ENCODE measurements around the gene LCN12. TPM values are rescaled to one million over a fixed set of nuclear protein-coding genes. Genes with fewer than 3 reads are reported as not detected.

LCN12 gene
- total RNA-seq, 8 experiments from 2014 or later = 0.38 to 4.3 (median 1.2) TPM

DNA sequence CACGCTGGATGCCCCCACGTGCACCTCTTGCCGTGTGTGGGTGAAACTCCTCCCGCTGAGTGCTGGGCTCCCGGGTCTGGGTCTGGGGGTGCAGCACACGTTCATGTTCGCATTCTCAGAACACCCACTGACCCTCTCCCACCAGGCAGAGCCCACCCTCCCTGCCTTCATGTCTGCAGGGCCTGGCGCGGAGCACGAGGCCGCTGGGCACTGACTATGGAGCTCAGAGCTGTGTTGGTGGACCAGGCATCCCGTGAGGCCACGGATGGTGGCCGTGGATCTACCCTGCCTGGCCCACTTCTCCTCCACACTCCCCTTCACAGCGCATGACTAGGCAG lies 8.8 kb downstream of the LCN12 start:
- Histone ChIP-seq H3K4me1 (replicated peaks in 1 of 2) (peaks cover 3 to 12% of the 10 kb centered on the region in 2 donors), H3K27ac (peak overlapping the region in 1 of 2 donors; percentile 29), H3K4me3 (no peak overlapping the region)
- in situ Hi-C loops (cut with MboI; ENCODE audit: low pct_unique_long_range_greater_than_20kb in 2 of 9, low sequenced_read_pairs in 9 of 9, unreplicated experiment in 9 of 9) = no loop called here
- ATAC-seq (replicated peaks in 6 of 8) = no peak
- 89 to 100% methylated on average over 1 to 5 of the region's 15 CpGs; no CpG with 5 or more reads in 8 of the 10 experiments for WGBS, 10 experiments

DNA sequence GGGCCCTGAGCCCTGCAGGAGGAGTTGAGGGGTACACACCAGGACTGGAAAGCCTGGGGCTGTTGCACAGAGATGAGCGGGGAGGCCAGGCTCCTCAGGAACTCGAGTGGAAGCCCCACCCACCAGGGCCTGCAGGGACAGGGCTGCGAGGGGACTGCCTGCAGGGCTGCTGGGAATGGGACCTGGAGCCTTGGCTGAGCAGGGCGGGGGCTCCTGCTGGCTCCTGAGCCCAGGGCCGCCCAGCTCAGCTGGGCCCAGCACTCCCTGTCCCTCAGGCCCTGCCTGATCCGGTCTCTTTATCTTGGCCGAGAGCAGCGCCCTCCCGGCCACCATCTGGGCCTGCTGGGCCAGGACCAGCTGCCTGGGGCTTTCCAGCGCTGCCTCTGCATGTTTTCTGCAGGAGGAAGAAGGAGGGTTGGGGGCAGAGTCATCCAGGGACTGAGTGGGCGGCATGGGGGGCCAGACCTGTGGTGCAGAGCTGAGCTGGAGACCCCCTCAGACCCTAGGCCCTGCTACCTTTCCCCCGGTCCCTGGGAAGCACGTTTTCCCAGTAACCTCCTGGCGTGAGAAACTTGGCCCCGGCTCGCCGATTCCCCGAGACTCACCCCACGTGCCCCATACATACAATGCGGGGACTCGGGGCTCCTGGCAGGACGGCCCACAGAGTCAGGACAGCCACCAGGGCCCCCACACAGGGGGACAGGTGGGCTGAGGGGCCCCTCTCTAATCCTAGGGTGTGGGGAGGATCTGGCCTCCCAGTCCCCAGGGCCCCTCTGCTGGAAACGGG lies 9.4 kb downstream of the LCN12 start:
- peak; percentile 26 to 91 (median 75) for ATAC-seq (replicated peaks in 6 of 8)
- H3K27ac ChIP-seq = peak overlapping the region in 1 of 2 donors; percentile 29
- in situ Hi-C loops (cut with MboI; ENCODE audit: low pct_unique_long_range_greater_than_20kb in 2 of 9, low sequenced_read_pairs in 9 of 9, unreplicated experiment in 9 of 9) = no loop called here
- 40 to 100% (median 51%) methylated on average over 1 to 8 of the region's 23 CpGs; no CpG with 5 or more reads in 5 of the 10 experiments for WGBS, 10 experiments
- no peak overlapping the region for H3K4me3 ChIP-seq
- peaks cover 8 to 17% of the 10 kb centered on the region in 2 donors for H3K4me1 ChIP-seq (replicated peaks in 1 of 2)

DNA sequence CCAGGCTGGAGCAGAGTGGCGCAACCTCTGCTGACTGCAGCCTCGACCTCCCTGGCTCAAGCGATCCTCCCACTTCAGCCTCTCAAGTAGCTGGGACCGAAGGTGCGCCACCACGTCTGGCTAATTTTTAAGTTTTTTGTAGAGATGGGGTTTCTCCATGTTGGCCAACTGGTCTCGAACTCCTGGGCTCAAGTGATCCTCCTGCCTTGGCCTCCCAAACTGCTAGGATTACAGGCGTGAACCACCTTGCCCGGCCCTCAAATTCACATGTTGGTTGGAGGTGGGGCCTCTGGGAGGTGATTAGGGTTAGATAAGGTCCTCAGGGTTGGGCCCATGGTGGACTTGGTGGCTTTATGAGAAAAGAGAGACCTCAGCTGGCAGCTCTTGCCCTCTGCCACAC lies 10.1 kb downstream of the LCN12 start:
- Histone ChIP-seq H3K4me3 (no peak overlapping the region), H3K27ac (no peak overlapping the region), H3K4me1 (replicated peaks in 1 of 2) (peaks cover 10 to 18% of the 10 kb centered on the region in 2 donors)
- no peak for ATAC-seq (replicated peaks in 6 of 8)
- 90 to 100% (median 91%) methylated on average over 2 to 4 of the region's 9 CpGs; no CpG with 5 or more reads in 7 of the 10 experiments for WGBS, 10 experiments
- in situ Hi-C loops (cut with MboI; ENCODE audit: low pct_unique_long_range_greater_than_20kb in 2 of 9, low sequenced_read_pairs in 9 of 9, unreplicated experiment in 9 of 9) = no loop called here

DNA sequence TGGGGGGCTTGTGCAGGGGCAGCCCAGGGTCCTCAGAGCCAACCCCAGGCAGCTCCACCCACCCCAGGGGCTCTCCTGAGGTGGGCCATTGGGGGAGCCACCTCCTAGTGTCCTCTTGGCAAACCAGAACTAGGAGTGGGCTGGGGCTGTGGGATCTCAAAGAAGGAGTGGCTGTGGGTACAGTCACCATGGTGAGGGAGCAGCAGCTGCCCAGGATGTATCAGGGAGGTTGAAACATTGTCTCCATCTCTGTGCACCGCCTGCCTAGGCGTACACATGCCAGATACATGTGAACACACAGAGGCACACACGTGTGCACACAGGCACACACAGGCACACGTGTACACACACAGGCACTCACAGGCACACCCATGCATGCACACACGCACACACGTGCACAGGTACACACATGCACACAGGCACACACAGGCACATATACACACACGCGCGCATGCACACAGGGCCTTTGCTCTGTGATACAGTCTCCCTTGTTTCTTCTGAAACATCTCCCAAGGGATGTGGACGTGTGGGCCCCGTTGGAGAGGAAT lies 10.7 kb downstream of the LCN12 start:
- Histone ChIP-seq H3K4me1 (replicated peaks in 1 of 2) (peaks cover 10 to 18% of the 10 kb centered on the region in 2 donors), H3K4me3 (no peak overlapping the region), H3K27ac (no peak overlapping the region)
- in situ Hi-C loops (cut with MboI; ENCODE audit: low pct_unique_long_range_greater_than_20kb in 2 of 9, low sequenced_read_pairs in 9 of 9, unreplicated experiment in 9 of 9) = no loop called here
- WGBS, 10 experiments = 63 to 90% methylated on average over 2 to 4 of the region's 11 CpGs; no CpG with 5 or more reads in 8 of the 10 experiments
- ATAC-seq (replicated peaks in 6 of 8) = peak in 1 of 8 experiments; percentile 43

DNA sequence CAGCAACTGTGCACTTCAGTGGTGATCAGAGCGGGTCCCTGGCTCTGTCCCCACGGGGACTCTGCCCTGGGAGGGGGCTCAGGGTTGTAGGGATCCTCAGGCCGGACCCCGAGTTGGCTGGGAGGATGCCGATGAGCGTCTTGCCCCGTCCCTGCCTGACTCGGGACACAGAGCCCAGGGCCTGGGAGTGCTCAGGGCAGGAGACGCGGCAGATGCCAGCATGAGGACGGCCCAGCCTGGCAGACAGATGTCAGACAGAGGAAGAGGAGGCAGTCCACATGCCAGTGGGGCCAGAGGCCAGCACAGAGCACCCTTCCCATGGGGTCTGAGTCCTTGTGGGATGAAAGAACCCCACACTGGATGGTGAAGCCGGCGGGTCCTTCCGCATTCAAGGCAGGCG lies 11.3 kb downstream of the LCN12 start:
- Histone ChIP-seq H3K27ac (no peak overlapping the region), H3K4me1 (replicated peaks in 1 of 2) (peaks cover 16 to 23% of the 10 kb centered on the region in 2 donors), H3K4me3 (no peak overlapping the region)
- in situ Hi-C loops (cut with MboI; ENCODE audit: low pct_unique_long_range_greater_than_20kb in 2 of 9, low sequenced_read_pairs in 9 of 9, unreplicated experiment in 9 of 9) = no loop called here
- ATAC-seq (replicated peaks in 6 of 8) = no peak
- 64 to 90% (median 83%) methylated on average over 2 to 8 of the region's 15 CpGs; no CpG with 5 or more reads in 4 of the 10 experiments for WGBS, 10 experiments

DNA sequence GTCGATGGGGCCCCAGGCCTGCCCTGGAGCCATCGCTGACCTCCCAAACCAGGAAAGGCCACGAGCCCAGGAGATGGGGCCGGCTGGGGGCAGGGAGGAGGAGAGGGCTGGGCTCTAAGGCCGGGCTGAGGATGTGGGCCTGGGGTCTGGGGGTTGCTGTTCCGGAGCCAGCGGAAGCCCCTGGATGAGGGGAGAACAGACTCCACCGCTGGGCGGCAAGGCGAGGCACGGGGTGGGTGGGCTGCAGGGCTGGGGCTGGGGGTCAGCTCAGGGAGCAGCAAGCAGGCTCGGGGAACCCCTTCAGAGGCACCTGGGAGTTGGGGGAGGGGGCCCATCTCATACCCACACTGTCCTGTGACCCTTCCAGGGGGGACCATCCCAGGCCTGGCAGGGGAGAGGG lies 11.7 kb downstream of the LCN12 start:
- WGBS, 10 experiments = 86% methylated on average over 1 of the region's 12 CpGs; no CpG with 5 or more reads in 9 of the 10 experiments
- in situ Hi-C loops (cut with MboI; ENCODE audit: low pct_unique_long_range_greater_than_20kb in 2 of 9, low sequenced_read_pairs in 9 of 9, unreplicated experiment in 9 of 9) = no loop called here

DNA sequence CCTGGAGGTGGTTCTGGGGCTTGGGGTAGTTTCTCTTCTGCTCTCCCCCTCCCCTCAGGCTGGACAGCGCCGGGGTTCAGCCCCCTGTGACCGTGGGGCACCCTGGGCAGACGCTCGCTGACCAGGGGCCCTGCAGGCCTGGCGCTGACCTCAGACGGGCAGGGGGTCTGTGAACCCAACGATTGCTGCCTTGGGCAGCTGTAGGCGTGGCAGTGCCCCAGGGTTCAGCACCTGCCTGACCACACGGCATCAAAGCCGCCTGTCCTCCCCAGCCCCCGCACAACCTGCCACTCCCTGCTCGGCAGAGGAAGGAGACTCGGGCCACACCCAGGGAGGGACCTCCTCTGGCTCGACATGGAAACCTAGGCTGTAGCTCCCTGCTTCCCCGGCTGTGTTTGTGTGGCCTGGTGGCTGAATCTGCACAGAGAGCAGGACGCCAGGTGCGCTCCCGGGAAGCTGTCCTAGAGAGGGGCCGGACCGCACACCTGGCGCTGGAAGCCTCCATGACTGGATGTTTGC lies 12.2 kb downstream of the LCN12 start:
- Histone ChIP-seq H3K27ac (no peak overlapping the region), H3K4me1 (replicated peaks in 1 of 2) (peaks cover 20 to 28% of the 10 kb centered on the region in 2 donors), H3K4me3 (no peak overlapping the region)
- ATAC-seq (replicated peaks in 6 of 8) = peak in 3 of 8 experiments; percentile 6 to 60 (median 31)
- WGBS, 10 experiments = 0 to 100% (median 60%) methylated on average over 1 to 13 of the region's 22 CpGs; no CpG with 5 or more reads in 6 of the 10 experiments
- in situ Hi-C loops (cut with MboI; ENCODE audit: low pct_unique_long_range_greater_than_20kb in 2 of 9, low sequenced_read_pairs in 9 of 9, unreplicated experiment in 9 of 9) = no loop called here

More for the DNA sequence above, 11.7 kb downstream of the LCN12 start:
- Histone ChIP-seq H3K4me1 (replicated peaks in 1 of 2) (peaks cover 18 to 27% of the 10 kb centered on the region in 2 donors), H3K27ac (no peak overlapping the region), H3K4me3 (no peak overlapping the region)
- no peak for ATAC-seq (replicated peaks in 6 of 8)

DNA sequence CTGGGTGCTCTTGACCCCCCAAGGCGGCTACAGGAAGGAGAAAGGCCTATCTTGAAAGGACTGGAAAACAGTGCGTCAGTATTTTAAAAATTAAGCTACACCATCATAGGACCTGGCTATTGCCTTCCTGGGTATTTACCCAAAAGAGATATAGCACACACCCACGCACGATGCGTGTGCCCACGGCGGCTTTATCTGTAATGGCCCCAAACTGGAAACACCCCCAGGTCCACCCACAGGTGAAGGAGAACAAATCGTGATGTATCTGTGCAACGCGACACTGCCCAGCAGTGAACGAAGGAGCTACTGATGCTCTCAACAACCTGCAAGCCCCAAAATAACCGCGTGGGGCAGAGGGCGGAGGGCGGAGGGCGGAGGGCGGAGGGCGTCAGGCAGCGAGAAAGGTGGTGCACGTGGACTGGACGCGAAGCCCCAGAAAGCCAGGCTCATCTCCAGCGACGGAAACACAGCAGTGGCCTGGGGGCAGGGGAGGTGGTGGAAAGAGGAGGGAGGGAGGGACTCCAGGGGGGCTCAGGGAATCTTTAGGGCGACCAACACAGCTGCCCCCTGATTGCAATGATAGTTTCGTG lies 12.9 kb downstream of the LCN12 start:
- ATAC-seq (replicated peaks in 6 of 8) = no peak
- H3K4me3 ChIP-seq = no peak overlapping the region
- in situ Hi-C loops (cut with MboI; ENCODE audit: low pct_unique_long_range_greater_than_20kb in 2 of 9, low sequenced_read_pairs in 9 of 9, unreplicated experiment in 9 of 9) = no loop called here
- 43 to 100% (median 81%) methylated on average over 1 to 8 of the region's 26 CpGs; no CpG with 5 or more reads in 3 of the 10 experiments for WGBS, 10 experiments
- no peak overlapping the region for H3K27ac ChIP-seq
- peaks cover 20 to 29% of the 10 kb centered on the region in 2 donors for H3K4me1 ChIP-seq (replicated peaks in 1 of 2)

DNA sequence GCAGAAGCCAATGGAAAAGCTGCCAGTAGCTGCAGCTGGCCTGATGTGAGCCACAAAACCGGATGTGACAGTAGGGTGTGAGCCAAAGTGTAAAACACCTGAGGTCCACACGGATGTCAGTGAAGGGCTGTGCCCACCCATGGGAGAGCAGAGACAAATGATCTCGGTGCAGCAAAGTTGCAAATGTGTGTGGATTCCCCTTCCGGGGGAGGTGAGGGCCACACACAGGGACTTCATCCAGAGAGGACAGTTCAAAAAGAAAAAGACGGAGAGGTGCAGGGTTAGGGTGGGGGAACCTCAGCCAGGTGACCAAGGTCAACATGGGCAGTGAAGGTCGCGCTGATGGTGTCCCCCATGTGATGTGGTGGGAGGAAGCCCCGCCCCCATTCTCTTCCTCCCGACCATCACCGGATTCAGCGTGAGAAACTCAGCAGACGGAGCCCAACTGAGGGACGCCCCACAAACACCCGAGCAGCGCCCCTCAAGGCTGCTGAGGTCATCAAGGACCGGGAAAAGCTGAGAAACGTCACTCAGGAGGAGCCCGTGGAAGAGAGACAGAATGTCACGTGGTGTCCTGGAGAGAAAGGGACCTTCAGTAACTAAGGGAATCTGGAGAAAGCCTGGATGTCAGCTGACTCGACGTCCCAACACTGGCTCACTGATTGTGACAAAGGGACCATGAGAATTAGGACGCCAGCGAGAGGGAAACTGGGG lies 13.9 kb downstream of the LCN12 start:
- H3K4me1 ChIP-seq (replicated peaks in 1 of 2) = peaks cover 20 to 28% of the 10 kb centered on the region in 2 donors
- in situ Hi-C loops (cut with MboI; ENCODE audit: low pct_unique_long_range_greater_than_20kb in 2 of 9, low sequenced_read_pairs in 9 of 9, unreplicated experiment in 9 of 9) = no loop called here
- WGBS, 10 experiments = 4 to 100% (median 21%) methylated on average over 2 to 15 of the region's 23 CpGs; no CpG with 5 or more reads in 1 of the 10 experiments
- peak; percentile 5 to 84 (median 73) for ATAC-seq (replicated peaks in 6 of 8)
- no peak overlapping the region for H3K4me3 ChIP-seq
- no peak overlapping the region for H3K27ac ChIP-seq

DNA sequence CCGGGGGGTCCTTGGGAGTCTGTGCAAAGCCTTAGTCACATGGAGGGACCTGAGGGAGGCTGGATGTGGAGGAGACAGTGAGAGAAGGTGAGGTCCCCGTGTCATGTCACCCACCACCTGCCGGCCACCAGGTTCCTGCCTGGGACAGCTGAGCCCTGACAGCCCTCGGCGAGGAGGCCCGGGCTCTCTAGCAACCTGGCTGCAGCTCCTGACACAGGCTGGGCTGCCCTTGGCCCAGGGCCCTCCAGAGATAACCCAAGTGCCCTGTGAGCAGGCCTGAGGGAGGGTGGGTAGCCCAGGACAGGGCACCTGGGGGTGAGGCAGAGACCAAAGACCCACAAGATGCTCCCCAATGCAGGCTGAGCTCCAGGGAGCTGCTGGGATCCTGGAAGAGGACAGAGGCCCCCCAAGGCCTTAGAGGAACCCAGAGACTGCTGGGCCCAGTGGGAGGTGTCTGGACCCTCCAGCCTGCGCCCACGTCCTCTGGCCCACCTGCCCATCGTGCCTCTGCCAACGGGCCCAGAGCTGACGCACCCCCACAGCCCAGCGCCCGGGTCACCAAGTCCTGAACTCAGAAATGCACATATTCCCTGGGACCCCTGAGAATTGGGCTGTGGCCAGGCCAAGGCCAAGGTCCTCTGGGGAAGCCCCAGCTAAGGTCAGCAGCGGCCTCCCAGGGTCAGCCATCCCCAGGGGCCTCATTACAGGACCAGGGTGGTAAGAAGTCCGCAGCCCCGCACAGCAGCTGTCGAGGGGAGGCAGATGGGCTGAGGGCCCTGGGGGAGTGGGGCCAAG lies 16.5 kb downstream of the LCN12 start:
- in situ Hi-C loops (cut with MboI; ENCODE audit: low pct_unique_long_range_greater_than_20kb in 2 of 9, low sequenced_read_pairs in 9 of 9, unreplicated experiment in 9 of 9) = no loop called here
- ATAC-seq (replicated peaks in 6 of 8) = no peak
- WGBS, 10 experiments = 100% methylated on average over 4 of the region's 17 CpGs; no CpG with 5 or more reads in 9 of the 10 experiments
- no peak overlapping the region for H3K4me3 ChIP-seq
- H3K4me1 ChIP-seq (replicated peaks in 1 of 2) = peaks cover 20 to 21% of the 10 kb centered on the region in 2 donors
- H3K27ac ChIP-seq = peak overlapping the region in 1 of 2 donors; percentile 45

DNA sequence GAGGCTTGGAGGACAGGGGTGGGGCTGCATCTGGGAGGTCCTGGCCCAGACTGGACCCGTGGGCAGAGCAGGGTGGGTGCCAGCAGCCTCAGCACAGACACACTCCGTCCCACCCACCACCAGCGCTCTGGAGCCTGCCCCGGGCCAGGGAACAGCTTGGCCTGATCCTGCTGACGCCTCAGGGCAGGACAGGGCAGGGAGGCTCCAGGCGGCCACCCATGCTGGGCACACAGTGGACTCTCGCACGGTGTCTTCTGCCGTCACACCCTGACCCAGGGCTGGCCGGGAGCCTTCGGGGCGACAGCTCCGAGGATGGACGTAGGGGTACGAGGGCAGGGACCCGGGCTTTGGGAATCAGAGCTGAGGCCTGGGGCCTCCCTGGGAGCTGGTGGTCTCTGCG lies 17.1 kb downstream of the LCN12 start:
- WGBS, 10 experiments = 7 to 100% (median 82%) methylated on average over 3 to 7 of the region's 17 CpGs; no CpG with 5 or more reads in 7 of the 10 experiments
- peak in 3 of 8 experiments; percentile 25 to 65 (median 49) for ATAC-seq (replicated peaks in 6 of 8)
- H3K27ac ChIP-seq = no peak overlapping the region
- H3K4me3 ChIP-seq = no peak overlapping the region
- in situ Hi-C loops (cut with MboI; ENCODE audit: low pct_unique_long_range_greater_than_20kb in 2 of 9, low sequenced_read_pairs in 9 of 9, unreplicated experiment in 9 of 9) = no loop called here
- H3K4me1 ChIP-seq (replicated peaks in 1 of 2) = peaks cover 20 to 21% of the 10 kb centered on the region in 2 donors

DNA sequence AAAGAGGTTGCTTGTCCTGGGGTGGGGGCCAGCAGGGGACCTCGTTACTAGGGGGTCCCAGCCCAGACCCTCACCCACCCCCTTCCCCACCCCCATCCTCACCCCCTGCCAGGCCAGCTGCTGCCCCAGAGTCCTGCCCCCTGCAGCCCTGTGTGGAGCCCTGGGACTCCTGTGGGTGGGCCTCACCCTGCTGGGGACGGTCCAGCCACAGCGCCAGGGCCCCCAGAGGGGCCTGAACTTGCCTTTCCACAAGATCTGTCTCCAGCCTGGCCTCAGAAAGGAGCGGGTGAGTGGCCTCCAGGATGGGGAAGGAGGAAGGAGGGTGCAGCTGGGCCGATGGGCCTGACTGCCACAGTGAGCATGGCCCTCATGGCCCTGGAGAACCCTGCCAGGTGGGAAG lies 17.7 kb downstream of the LCN12 start:
- peaks cover 20 to 21% of the 10 kb centered on the region in 2 donors for H3K4me1 ChIP-seq (replicated peaks in 1 of 2)
- no peak overlapping the region for H3K4me3 ChIP-seq
- ATAC-seq (replicated peaks in 6 of 8) = no peak
- in situ Hi-C loops (cut with MboI; ENCODE audit: low pct_unique_long_range_greater_than_20kb in 2 of 9, low sequenced_read_pairs in 9 of 9, unreplicated experiment in 9 of 9) = no loop called here
- H3K27ac ChIP-seq = no peak overlapping the region
- WGBS, 10 experiments = no CpG with 5 or more reads among the region's 5 CpGs

Data from motor neuron (in vitro differentiated cells).